Thyroid gland (tissue), 4 donors: ENCODE measurements around the gene OGFRL1.

ENCODE experiments used
- CTCF ChIP-seq, 6 experiments: fragments of 200-600 bp in 3 of 6; fragments of 450-650 bp in 3 of 6; sonication (generic) in 3 of 6; IDR thresholded peaks; one replicate each; pipeline ENCODE4 v1.5.1; 2016 to 2019; ENCODE audit warnings: antibody characterized with exemption in 6 of 6, mild to moderate bottlenecking in 2 of 6, inconsistent platforms in 1 of 6, moderate library complexity in 1 of 6
- POLR2A ChIP-seq, 2 donors: fragments of 450-650 bp; IDR thresholded peaks; one replicate each; pipeline ENCODE4 v1.6.1; 2017; ENCODE audit warnings: antibody characterized with exemption in 2 of 2, mild to moderate bottlenecking in 2 of 2, moderate library complexity in 1 of 2

DNA sequence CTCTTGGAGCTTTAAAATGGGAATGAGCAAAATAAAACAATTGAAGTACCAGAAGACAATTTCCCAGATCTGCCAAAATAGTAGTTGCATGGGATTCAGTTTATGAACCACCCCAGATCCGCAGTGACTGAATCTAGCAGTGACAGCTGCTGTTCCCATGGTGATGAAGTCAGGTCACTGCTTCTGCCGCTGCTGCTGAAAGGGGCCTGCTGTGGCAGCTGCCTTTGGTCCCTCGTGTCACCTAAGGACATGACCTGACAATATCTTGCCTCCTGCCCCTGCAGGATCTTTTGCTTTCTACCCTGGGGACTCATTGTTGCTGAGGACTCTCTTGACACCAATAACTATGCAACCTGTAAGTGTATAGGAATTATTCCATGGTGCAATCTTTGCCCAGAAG lies 34.3 kb upstream of the OGFRL1 start:
- TF ChIP-seq CTCF (IDR thresholded peaks at IDR 0.05), result no peak
- no peak for TF ChIP-seq POLR2A (IDR thresholded peaks at IDR 0.05)
